ENCODE results near the gene TNK1.

The TNK1 gene

DNA sequence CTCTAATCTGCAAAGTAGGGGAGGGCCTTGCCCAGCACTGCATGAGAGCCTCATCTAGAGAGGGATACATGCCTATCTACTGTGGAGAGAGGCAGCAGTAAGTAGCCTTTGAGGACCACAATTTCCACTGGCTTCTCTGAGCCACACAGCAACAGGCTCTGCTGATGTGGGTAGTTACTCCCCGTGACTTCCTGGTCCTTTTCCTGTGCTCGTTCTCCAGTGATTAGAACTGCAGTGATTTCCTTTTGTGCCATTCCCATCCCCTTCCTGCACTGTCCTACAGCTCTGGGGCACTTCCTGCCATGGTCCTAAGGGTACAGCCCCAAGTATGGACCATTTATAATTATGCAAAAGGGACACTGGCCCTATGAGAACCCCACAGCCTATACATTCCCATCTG, 10.4 kb downstream of the TNK1 start:
- DNase-seq (ENCODE audit: low read depth in 2 of 2), result no peak

DNA sequence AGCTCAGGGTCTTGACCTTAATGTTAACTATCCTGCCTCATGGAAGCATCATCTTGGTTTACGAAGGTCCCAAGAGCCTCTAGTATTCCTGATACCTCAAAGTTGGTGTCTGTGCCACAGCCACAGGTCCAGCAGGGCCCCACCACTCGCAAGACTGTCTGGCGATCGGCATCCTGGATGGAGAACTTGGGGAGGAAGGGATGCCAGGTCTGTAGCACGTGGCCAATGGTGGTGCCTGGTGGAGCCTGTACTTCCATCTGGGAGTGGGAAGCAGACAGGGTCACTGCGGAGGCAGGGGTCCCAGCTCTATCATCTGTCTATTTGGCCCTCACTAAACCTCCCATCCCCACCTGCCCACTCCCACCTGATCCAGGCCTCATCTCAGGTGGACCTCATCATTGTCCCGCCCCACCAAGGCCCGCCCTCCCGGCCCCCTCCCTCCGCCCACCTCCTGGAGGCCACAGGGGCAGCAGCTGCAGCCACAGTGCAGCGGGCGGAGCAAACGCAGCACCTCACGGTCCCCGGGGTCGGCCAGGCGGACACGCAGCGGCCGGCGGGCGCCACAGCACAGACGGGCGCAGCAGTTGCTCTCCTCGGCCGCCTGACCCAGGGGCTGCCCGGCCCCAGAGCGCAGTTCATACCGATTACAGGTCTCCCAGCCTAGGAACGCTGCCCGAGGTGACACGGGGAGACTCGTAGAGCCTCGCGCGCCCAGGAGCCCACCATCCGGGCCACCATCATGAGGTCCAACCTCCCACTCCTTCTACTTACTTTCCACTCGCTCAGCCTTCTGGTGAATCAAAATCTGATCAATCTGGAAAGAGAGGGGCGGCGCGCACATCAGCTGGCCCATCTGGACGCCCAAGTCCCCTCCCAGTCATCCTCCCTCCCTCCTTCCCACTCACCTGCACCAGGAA, 12.1 kb downstream of the TNK1 start:
- DNase-seq (ENCODE audit: low read depth in 2 of 2), result no peak

DNA sequence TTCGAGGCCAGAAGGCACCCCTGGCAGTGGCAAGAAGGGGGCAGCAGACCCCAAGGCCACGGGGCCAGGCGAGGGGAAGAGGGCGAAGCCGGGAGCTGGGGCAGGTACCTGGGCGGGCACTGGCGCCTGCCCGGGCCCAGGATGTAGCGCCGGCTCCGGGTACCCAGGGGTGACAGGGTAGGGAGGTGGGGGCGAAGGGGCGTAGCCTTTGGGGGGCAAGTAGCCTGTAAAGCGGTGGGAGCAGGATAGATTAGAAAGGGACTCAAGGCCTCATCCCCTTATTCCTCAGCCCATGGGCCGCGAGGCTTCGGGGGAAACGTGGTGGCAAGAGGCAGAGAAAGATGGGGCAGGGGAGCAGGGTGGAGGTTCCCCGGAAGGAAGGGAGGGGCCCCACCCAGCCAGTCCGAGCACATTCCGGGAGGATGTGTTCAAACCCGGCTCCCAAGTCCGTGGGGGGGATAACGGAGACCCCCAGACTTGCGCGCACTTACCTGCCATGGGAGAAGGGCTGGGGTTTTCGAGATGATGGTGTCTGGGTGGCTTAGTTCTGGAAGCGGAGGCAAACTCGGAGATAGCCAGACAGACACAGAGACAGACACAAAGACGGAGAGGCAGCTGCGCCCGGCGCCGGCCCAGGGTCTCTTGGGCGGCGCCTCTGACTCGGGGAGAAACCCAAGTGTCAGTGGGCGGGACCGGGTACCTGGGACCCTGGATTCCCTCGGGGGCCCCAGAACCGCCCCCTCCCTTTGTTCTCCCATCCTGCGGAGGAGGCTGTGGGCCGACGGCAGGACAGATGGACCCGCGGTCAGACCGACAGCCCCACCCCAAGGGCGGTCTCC, 12.9 kb downstream of the TNK1 start:
- peak; percentile 27 to 56 for DNase-seq (ENCODE audit: low read depth in 2 of 2)

DNA sequence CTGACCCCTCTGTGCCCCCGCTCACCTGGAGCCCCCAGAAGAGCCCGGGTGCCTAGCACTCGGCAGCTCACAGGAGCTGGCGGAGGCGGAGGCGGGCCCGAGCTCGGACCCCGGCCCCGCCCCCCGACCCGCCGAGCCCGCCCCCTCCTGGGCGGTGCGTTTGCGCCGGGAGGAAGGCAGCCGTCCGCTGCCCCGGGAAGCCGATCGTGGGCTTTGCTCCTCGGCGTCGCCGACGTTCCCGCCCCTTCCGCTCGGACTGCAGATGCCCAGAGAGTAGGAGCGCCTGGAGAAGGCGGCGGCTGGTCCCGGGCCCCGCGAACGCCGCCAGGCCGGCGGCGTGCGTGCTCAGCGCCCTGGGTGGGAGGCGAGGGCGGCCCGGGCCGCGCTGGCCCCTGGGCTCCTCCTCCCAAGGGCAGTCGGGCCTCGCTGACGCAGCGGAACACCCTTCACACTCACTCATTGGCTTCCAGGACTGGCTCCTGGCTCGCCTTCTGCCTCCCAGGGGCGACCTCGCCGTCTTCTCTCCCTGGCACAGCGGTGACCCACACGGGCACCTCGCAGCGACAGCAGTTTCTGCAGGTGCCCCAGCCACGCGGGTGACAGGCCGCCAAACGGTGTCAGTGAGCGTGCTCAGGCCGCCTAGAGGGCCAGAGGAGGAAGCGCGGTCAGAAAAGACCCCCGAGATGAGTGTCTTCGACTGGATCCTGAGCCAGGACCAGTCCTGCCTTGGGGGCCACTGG, 13.7 kb downstream of the TNK1 start, which contains the start of gene PLSCR3:
PLSCR3 (minus strand) TSS at position 74 of the 740 bp plus-strand sequence. CDS start 415 bp downstream, outside the sequence.
- DNase-seq (ENCODE audit: low read depth in 2 of 2), result peak; percentile 42 to 77

DNA sequence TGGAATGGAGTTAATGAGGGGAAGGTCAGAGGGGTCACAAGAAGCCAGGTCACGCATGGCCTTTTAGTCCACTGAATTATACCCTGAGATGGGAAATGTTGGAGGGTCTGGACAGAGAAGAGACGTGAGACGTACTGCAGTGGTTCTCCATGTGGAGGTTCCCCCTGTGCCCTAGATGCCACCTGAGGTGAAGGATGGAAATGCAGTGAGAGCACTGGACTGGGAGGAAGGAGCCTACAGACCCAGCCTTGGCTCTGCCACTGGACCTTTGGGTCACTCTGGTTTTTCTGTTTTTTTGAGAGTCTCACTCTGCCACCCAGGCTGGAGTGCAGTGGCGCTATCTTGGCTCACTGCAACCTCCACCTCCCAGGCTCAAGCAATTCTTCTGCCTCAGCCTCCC, 15.3 kb downstream of the TNK1 start:
- DNase-seq (ENCODE audit: low read depth in 2 of 2), result no peak

DNA sequence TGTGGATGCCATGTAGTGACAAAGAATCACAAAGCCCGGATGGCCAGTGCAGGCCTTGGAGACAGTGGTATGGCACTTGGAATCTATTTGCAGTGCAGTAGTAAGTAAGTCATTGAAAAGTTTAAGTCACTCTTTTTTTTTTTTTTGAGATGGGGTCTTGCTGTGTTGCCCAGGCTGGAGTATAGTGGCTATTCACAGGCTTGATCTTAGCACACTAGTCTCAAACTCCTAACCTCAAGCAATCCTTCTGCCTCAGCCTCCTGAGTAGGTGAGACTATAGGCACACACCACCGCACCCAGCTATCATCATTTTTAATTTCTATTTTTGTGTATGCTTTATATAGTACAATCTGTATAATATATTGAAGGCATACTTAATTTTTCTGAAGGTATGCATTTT, 17.7 kb downstream of the TNK1 start:
- no peak for DNase-seq (ENCODE audit: low read depth in 2 of 2)

DNA sequence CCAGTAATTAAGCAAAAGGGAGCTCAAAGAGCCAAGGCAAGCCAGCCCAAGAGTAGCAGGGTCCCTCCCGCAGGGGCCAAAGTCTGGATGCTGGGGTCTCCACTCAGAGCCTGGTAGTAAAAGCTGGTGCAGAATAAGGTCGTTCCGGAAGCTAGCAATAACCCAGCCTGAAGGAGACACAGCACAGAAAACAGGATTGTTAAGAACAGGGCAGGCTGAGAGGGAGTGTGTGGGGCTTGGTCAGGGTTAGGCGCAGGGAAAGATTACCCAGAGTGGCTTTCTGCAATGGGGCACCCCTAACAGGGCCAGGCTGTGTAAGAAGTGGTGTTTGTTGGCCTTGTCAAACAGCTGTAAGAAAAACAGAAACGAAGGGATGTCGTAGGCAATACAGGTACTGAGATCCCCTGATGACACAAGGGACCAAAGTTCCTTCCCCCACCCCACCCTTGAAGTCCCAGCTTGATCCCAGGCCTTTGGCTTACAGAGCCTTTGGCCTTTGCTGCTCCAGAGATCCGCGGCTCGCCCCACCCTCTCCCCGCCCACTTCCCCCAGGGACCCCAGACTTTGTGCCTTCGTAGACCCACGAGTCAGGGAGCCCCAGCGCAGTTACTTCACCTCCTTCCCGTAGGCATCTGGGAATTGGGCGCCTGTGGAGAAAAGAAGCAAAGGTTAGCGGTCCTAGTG, 22.3 kb downstream of the TNK1 start:
- no peak for DNase-seq (ENCODE audit: low read depth in 2 of 2)

DNA sequence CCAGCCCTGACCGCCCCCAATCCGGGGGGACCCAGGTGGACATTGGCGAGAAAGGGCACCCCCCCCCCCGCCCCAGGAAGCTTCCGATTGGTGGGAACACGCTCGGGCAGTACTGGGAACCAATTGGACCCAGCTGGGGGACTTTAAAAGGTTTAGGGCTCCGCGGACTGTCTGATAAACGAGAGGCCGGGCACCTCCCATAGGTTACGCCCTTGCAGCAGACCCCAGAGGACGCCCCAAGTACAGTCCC, 22.8 kb downstream of the TNK1 start:
- DNase-seq (ENCODE audit: low read depth in 2 of 2), result no peak

DNA sequence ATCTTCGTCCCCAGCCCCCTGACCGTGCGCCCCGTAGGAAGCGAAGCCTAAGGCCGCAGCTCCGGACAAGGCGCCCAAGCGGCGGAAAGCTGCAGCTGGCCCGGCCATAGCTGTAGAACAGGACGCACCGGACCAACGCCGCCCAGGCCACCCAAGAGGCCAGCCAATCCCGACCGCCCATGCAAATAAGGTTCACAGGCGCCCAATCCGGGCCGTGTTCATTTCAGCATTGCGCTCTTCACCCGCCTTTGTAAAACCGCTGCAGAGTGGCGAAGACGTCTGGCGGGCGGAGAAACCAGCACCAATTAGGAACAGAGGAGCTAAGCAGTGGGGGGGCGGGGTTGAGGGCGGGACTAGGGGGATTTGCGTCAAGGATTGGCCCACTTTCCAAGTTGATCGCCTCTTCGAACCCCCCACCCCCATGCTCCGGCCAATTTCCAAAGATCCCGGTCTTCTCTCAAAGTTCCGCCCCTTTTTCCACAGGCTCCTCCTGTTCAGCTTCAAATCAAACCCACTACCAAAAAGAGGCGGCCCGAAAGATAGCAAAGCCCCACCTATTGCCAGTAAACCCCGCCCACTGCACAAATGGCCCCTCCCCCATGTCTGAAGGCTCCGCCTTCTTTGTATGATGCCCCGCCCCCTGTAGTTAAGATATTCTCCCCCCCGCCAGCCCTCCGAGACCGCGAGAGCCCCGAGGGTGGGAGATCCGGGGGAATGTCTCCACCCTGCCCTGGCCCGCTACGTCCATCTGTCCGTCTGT, 23.3 kb downstream of the TNK1 start, which contains the start of gene TMEM256:
TMEM256 (minus strand) TSS at position 121 of the 760 bp plus-strand sequence; CDS start at position 108, 13 bp downstream.
- DNase-seq (ENCODE audit: low read depth in 2 of 2), result peak; percentile 93 to 94

DNA sequence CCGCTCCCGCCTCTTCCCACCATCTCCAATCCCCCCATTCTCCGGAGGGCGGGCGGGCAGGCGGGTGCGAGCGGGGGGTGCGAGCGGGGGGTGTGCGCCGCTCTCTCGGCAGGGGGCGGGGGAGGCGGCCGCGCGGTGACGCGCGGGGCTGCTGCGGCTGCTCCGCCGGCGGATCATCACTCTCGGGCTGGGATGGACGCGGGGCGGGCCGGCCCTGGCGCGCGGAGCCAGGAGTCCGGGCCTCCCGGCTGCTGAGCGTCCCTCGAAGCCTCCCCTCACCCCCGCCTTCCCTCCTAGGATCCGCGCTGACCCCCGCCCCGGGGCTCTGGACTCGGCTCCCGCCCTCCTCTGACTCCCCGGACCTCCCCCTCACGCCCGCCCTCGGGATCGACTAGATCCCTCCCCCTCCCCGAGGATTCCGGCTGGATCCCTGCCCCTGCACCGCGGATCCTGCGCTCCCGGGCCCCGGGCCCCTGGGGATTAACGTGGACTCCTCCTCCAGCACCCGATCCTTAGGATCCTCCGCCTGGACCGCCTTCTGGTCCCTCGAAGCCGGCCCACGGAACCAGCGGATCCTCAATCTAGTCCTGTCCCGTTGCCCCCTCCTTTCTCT, 24.0 kb downstream of the TNK1 start:
- DNase-seq (ENCODE audit: low read depth in 2 of 2), result peak in 1 of 2 donors; percentile 69

DNA sequence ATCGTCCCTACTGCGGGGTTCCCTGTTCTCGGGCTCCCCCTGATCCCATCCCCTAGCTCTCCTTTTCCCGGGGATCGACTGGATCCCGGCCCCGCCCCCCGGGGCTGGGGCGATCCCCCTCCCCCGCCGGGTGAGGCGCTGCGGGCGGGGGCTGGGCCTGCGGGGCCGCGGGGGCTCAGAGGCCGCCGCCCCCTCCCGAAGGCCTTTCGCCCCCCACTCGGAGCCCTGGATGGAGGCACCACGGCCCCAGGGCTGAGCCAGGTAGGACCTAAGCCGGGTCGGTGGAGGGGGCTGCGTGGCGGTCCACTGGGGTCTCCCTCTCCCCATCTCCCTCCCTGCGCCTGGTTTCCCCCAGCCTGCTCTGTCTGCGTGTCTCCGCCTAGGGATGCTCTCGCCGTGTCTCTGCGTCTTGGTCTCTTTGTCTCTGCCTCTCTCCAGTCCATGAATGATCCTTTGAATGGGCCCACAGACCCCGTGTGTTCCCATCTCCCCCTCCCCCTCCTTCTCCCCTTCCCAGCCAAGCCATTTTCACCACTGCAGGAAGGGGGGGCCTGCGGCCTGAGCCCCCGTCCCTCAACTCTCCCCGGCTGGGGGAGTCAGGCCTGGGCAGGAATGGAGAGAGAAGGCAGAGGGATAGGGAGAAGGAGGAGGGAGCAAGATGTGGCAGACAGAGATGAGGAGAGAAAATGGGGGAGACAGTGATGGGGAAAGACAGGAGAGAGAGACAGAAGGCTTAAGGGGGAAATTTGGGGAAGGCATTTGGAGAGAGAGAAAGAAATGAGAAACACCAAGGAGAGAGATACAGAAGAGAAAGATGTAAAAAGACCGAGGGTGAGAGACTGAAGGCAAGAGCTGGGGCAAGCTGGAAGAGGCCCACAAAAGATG, 24.7 kb downstream of the TNK1 start:
- DNase-seq (ENCODE audit: low read depth in 2 of 2), result no peak

DNA sequence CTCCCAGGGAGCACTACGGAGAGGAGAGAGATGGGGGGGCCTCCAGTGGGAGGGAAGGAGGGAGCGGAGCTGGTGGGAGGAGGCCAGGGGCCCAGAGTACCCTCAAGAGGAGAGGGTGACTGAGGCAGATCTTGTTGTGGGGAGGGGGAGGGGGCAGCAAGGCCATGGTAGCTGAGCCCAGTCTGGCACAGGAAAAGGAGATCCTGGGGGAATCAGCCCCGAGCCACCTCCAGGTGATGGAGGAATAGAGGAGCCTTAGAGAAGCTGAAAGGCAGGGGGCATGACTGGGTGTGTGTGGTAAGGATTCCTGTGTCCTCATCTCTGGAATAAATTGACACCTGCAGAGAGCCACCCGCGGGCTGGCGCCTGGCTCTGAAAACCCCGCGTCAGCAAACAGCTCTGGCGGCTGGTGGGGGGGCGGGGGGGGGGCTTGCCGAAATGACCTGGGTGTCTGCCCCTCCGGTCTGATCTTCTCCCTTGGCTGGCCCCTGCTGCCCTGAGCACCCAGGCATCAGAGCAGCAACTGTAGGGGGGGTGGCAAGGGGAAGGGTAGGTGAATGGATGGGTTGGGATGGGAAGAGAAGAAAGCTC, 25.4 kb downstream of the TNK1 start:
- DNase-seq (ENCODE audit: low read depth in 2 of 2), result no peak

DNA sequence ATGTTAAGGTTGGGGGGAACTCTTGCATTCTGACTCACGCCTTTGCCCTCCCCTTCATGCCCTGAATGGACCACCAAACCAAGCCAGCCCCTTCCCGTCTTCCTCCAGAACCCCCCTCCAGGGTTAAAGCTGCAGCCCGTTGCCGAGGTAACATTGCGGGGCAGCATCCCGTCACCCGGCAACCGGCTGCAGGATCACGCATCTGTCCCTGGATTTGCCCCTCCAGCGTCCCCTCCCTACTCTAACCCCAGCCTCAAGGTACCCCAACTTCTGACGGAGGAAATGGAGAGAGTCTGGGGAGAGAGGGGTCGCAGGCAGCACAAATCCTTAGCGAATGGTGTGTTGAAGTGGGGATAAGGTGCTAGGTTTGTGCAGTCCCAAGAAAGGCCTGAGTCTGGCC, 26.2 kb downstream of the TNK1 start:
- no peak for DNase-seq (ENCODE audit: low read depth in 2 of 2)

DNA sequence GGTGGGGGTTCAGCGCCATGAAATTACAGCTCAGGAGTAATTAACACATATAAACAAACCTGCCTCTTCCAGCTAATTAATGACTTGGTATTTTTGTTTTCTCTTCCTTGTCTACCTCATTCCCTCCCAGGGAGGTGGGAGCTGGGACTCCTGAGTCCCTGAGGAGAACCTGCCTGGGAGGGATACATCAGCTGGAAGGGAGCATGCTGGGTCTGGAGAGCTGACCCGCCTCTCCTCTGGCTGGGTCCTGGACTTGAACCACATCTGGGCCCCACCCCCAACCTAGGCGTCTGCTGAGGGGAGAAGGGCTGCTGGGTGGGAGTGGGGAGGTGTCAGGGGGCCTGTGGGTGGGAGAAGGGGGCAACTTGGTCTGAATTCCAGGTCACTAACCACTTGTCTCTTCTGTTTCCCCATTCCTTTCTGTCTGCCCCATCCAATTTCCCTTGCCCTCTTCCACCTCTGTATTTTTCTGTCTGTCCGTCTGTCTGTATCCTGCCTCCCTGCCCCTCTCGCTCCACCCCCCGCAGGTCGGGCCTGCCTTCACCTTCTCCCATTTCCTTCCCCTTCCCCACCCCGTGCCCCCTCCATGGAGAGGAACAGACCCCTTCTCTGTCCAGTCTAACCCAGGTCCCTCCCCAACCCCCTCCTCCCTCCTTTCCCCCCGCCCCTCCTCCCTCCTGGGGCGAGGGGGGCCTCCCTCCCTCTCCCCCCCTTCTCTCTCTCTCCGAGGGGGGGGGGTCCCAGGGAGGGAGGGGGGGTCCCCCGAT, 26.8 kb downstream of the TNK1 start, which contains the start of gene NLGN2:
NLGN2 (plus strand) TSS at position 361 of the 767 bp plus-strand sequence. CDS start 411 bp downstream, outside the sequence.
- no peak for DNase-seq (ENCODE audit: low read depth in 2 of 2)

DNA sequence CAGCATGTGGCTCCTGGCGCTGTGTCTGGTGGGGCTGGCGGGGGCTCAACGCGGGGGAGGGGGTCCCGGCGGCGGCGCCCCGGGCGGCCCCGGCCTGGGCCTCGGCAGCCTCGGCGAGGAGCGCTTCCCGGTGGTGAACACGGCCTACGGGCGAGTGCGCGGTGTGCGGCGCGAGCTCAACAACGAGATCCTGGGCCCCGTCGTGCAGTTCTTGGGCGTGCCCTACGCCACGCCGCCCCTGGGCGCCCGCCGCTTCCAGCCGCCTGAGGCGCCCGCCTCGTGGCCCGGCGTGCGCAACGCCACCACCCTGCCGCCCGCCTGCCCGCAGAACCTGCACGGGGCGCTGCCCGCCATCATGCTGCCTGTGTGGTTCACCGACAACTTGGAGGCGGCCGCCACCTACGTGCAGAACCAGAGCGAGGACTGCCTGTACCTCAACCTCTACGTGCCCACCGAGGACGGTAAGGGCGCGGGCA, 27.4 kb downstream of the TNK1 start:
- DNase-seq (ENCODE audit: low read depth in 2 of 2), result no peak

DNA sequence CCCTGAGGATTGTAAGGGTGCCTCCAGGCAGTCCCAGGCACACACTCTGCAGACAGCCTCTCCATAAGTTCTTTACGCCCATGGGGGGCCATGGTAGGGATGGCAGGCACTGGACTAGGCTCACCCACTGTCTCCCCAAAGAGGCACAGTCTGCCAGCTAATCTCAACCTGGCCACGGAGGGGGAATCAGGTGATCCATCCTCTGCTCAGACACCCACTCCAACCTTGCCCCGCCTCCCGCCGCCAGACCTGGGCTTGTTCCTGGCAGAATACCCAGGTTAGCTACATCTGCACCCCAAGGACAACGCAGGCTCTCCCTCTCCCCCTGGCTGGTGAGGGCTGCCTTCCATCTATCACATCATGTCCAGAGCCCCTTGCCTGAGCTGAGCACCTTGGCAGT, 28.0 kb downstream of the TNK1 start:
- no peak for DNase-seq (ENCODE audit: low read depth in 2 of 2)

DNA sequence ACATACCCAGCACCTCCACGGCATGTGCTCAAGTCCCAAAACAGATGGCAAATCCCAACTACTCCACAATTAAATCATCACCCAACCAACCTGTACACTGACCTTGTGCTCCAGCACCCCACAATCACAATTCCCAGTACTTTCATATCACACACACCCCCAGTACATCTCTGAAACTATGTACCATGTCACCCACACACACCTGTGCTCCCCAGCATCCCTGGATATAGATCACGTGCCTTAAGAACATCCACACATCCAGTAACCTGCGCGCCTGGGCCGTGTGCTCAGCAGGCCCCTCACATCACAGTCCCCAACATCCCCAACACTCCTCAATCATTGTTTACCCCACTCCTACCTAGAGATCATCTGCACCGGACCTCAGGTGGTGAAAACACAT, 28.8 kb downstream of the TNK1 start:
- DNase-seq (ENCODE audit: low read depth in 2 of 2), result no peak
